Measurements from ENCODE around the gene SHROOM4. TPM values are rescaled to one million over a fixed set of nuclear protein-coding genes. Genes with fewer than 3 reads are reported as not detected.

SHROOM4 gene
- total and polyA plus RNA-seq, 11 donors = 7.1 to 25.5 (median 10.8) TPM

- intact Hi-C loops (cut with DNase I) = no loop called here
- no peak overlapping the region for H3K27ac ChIP-seq
- H3K4me3 ChIP-seq = no peak overlapping the region
- TF ChIP-seq CTCF (IDR thresholded peaks at IDR 0.05) = no peak
- TF ChIP-seq POLR2A (IDR thresholded peaks at IDR 0.05) = no peak
- peaks cover 0 to 13% (median 0%) of the 10 kb centered on the region in 9 donors for H3K27me3 ChIP-seq
- 84 to 95% (median 87%) methylated on average over 1 of the region's 1 CpG for WGBS, 4 donors
- H3K36me3 ChIP-seq = no peaks in the 10 kb centered on the region
- DNase-seq = no peak
- no peaks in the 10 kb centered on the region for H3K4me1 ChIP-seq
- no peaks in the 10 kb centered on the region for H3K9me3 ChIP-seq
- no peak for ATAC-seq
Observed at GRCh38 chrX:50723006-50723405, 91.0 kb downstream of the SHROOM4 start.

DNA sequence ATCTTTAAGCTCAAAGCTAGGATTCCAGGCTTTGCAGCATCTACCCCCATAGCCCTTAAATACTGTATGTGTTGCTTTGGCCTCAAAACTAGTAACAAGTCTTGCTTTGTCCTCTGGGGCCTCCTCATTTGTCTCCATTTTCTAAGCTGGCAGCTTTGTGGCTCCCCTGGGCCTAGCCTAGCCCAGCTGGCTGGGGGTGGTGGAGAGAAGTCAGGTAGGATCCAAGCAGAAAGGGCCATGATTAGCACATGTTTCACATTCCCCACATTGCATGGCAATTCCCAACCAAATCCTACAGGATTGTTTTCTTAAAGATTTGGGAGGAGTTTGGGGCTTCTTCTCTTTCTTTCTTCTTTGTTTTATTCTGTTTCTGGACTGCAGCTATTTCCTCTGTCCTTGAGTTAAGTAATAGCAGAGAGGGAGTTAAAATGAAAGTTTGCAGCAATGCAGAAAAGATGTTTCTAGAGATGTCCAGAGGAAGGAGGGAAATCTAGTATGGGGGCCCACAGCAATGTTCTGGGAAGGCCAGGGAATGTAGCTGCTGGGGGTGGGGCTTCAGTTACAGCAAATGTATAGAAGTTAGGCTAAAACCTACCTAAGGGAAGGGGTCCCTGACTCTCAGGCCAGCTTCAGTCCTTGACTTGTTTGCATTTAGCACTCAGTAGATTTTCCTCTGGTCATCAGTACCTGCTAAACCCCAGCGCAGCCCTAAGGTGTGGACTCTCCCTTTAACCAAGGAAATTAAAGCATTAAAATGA is 92.1 kb downstream of the SHROOM4 start:
- WGBS, 4 donors = 76 to 98% (median 92%) methylated on average over 1 of the region's 1 CpG
- TF ChIP-seq POLR2A (IDR thresholded peaks at IDR 0.05) = no peak
- no peak for TF ChIP-seq CTCF (IDR thresholded peaks at IDR 0.05)
- no peak overlapping the region for H3K27ac ChIP-seq
- H3K9me3 ChIP-seq = no peaks in the 10 kb centered on the region
- intact Hi-C loops (cut with DNase I) = no loop called here
- no peak for DNase-seq
- no peaks in the 10 kb centered on the region for H3K36me3 ChIP-seq
- H3K4me1 ChIP-seq = no peaks in the 10 kb centered on the region
- no peak overlapping the region for H3K4me3 ChIP-seq
- H3K27me3 ChIP-seq = peaks cover 0 to 13% (median 0%) of the 10 kb centered on the region in 9 donors
- no peak for ATAC-seq

GRCh38 chrX:50719614-50720013 is 94.4 kb downstream of the SHROOM4 start:
- 85 to 99% (median 93%) methylated on average over 2 of the region's 2 CpGs for WGBS, 4 donors
- intact Hi-C loops (cut with DNase I) = no loop called here

DNA sequence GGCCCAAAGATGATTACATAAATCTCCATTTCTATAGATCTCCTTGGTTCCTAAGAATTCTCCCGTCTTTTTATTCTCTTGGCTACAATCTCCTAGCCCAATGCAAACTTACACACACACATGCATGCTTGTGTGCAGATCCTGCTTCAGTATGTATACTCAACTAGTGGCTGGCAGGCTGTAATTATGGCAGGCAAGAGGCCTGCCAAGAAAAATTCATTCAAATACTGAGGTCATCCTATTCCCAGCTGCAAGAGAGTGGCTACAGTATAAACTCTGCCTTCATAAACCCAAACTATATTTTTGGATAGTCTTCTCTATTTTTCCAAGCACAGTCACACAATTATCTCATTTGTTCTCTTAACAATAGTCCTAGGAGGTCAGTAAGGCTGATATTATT is 95.2 kb downstream of the SHROOM4 start:
- no peak for DNase-seq
- Histone ChIP-seq H3K4me1 (no peaks in the 10 kb centered on the region), H3K36me3 (no peaks in the 10 kb centered on the region), H3K9me3 (no peaks in the 10 kb centered on the region), H3K4me3 (no peak overlapping the region), H3K27ac (no peak overlapping the region), H3K27me3 (peaks cover 0 to 10% (median 0%) of the 10 kb centered on the region in 9 donors)
- ATAC-seq = no peak
- TF ChIP-seq POLR2A (IDR thresholded peaks at IDR 0.05) (no peak), CTCF (IDR thresholded peaks at IDR 0.05) (no peak)
- intact Hi-C loops (cut with DNase I) = no loop called here
- 60 to 91% (median 77%) methylated on average over 1 of the region's 1 CpG for WGBS, 4 donors

More at GRCh38 chrX:50719614-50720013, 94.4 kb downstream of the SHROOM4 start:
- no peak overlapping the region for H3K27ac ChIP-seq
- H3K27me3 ChIP-seq = peaks cover 0 to 12% (median 0%) of the 10 kb centered on the region in 9 donors
- no peak for ATAC-seq
- H3K4me1 ChIP-seq = no peaks in the 10 kb centered on the region
- TF ChIP-seq CTCF (IDR thresholded peaks at IDR 0.05) (no peak), POLR2A (IDR thresholded peaks at IDR 0.05) (no peak)
- no peaks in the 10 kb centered on the region for H3K9me3 ChIP-seq
- no peaks in the 10 kb centered on the region for H3K36me3 ChIP-seq
- DNase-seq = no peak
- H3K4me3 ChIP-seq = no peak overlapping the region
